Measurements from ENCODE around the gene BCAM. TPM values are rescaled to one million over a fixed set of nuclear protein-coding genes. Genes with fewer than 3 reads are reported as not detected.

The BCAM gene
- total RNA-seq, 1 experiment from 2014 or later = 73.0 TPM

DNA sequence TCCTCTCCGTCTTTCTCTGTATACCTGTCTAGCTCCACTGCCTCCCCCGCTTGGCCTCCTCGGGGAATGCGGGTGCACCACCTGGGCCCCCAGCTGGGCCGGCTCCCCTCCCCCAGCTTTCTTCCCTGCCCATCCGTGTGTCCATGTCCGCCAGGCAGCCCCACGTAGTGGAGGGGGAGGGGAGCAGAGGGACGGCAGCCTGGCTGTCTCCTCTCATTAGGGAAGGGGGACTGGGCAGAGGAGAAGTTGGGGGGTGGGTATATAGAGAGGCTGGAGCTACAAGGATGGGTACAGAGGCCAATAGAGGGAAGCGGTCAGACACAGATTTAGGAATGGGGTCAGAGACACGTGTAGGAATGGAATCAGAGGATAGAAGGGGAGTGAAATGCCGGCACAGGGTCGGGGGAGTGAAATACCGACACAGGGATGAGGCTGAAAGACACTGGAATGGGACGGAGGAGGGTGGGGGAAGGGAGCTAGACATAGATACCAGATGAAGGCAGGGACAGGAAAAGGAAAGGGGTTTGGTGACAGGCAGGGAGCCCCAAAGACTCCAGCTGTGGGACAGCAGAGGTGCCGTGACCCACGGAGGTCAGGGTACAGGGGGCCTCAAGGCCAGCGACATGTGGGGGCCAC is 40.0 kb downstream of the BCAM start:
- H3K27ac ChIP-seq (ENCODE audit: insufficient read length, low read depth, low read length) = no peak overlapping the region
- H2BK15ac ChIP-seq (ENCODE audit: low read depth, low read length) = no peak overlapping the region
- no CpG with 5 or more reads among the region's 18 CpGs for WGBS (ENCODE audit: extremely low coverage, insufficient read length, low lambda C conversion rate)
- no peak overlapping the region for H2AFZ ChIP-seq (ENCODE audit: low read length)
- no peak overlapping the region for H3K4ac ChIP-seq (ENCODE audit: low read depth, low read length)
- H3K4me1 ChIP-seq (ENCODE audit: insufficient read depth, low read length) = peaks cover 5% of the 10 kb centered on the region; the same call in 1 of the 2 replicates
- H3K9ac ChIP-seq (ENCODE audit: extremely low read depth, insufficient read length, low read length) = peak overlapping the region; percentile 3
- TF ChIP-seq, protein P1, sequence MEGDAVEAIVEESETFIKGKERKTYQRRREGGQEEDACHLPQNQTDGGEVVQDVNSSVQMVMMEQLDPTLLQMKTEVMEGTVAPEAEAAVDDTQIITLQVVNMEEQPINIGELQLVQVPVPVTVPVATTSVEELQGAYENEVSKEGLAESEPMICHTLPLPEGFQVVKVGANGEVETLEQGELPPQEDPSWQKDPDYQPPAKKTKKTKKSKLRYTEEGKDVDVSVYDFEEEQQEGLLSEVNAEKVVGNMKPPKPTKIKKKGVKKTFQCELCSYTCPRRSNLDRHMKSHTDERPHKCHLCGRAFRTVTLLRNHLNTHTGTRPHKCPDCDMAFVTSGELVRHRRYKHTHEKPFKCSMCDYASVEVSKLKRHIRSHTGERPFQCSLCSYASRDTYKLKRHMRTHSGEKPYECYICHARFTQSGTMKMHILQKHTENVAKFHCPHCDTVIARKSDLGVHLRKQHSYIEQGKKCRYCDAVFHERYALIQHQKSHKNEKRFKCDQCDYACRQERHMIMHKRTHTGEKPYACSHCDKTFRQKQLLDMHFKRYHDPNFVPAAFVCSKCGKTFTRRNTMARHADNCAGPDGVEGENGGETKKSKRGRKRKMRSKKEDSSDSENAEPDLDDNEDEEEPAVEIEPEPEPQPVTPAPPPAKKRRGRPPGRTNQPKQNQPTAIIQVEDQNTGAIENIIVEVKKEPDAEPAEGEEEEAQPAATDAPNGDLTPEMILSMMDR (conservative IDR thresholded peaks at IDR 0.05) = no peak
- Mint-ChIP-seq H3K4me3 (peak overlapping the region; percentile 89 to 96), H3K27me3 (ENCODE audit: low read depth) (peaks cover 2% of the 10 kb centered on the region; the same call in 1 of the 2 replicates), H3K4me1 (peaks cover 29 to 42% of the 10 kb centered on the region in 2 experiments), H3K9me3 (peaks cover 0 to 8% of the 10 kb centered on the region in 2 experiments; a peak in 3 of 5 replicates), H3K27ac (peak overlapping the region; percentile 90 to 98 (median 95); a peak in 6 of 7 replicates), H3K36me3 (ENCODE audit: insufficient read depth in 1 of 3, low read depth in 3 of 3) (peaks cover 12 to 37% (median 24%) of the 10 kb centered on the region in 3 experiments)
- no peaks in the 10 kb centered on the region for H4K20me1 ChIP-seq (ENCODE audit: control insufficient read depth, insufficient read depth, insufficient read length)
- no peak overlapping the region for H4K91ac ChIP-seq (ENCODE audit: insufficient read length, low read depth, low read length)
- H3K23me2 ChIP-seq (ENCODE audit: insufficient read length, low read depth, low read length, poor library complexity, severe bottlenecking) = peaks cover 23% of the 10 kb centered on the region
- H2BK20ac ChIP-seq (ENCODE audit: low read depth, low read length, poor library complexity, severe bottlenecking) = no peak overlapping the region
- no peak overlapping the region for H4K5ac ChIP-seq (ENCODE audit: insufficient read length, low read depth, low read length)
- H3K14ac ChIP-seq (ENCODE audit: insufficient read depth, low read length) = 0 out of 2 replicates have a peak overlapping the region, but pooled peaks have one; percentile 8
- DNase-seq = peak; percentile 50
- H3K56ac ChIP-seq (ENCODE audit: insufficient read length, low read depth, low read length) = no peak overlapping the region
- H3T11ph ChIP-seq (ENCODE audit: low read length) = no peak overlapping the region
- no peak overlapping the region for H2BK12ac ChIP-seq (ENCODE audit: insufficient read length, low read depth, low read length)
- H2BK5ac ChIP-seq (ENCODE audit: insufficient read length, low read length) = no peak overlapping the region
- no peak overlapping the region for H4K8ac ChIP-seq (replicated peaks; ENCODE audit: insufficient read length, low read depth, low read length)
- H3K18ac ChIP-seq (ENCODE audit: insufficient read length, low read depth, low read length) = no peak overlapping the region
- H3K79me1 ChIP-seq (ENCODE audit: insufficient read depth, low read depth, low read length, poor library complexity, severe bottlenecking) = peaks cover 11% of the 10 kb centered on the region
- H3K23ac ChIP-seq (ENCODE audit: insufficient read length, low read depth, low read length) = no peak overlapping the region
- H3K9me3 ChIP-seq (ENCODE audit: control insufficient read depth, low read depth, low read length) = no peaks in the 10 kb centered on the region
- no peaks in the 10 kb centered on the region for H3K27me3 ChIP-seq (ENCODE audit: insufficient read depth, low read length)
- H2AK5ac ChIP-seq (ENCODE audit: insufficient read length, low read length) = no peak overlapping the region
- H3K4me2 ChIP-seq (ENCODE audit: insufficient read depth, insufficient read length, low read length) = peak overlapping the region; percentile 76
- no peak overlapping the region for H2BK120ac ChIP-seq (ENCODE audit: low read depth, low read length, poor library complexity, severe bottlenecking)
- H3K79me2 ChIP-seq (ENCODE audit: insufficient read depth, low read length) = peaks cover 36% of the 10 kb centered on the region; the same call in 1 of the 2 replicates

Data from H9 (cell line).